ENCODE results near the gene NCF1.
"Not testable (repeated sequence)": the region's sequence is repeated elsewhere in the genome, so short reads cannot be mapped to it uniquely, and the experiment has no call there.

DNA sequence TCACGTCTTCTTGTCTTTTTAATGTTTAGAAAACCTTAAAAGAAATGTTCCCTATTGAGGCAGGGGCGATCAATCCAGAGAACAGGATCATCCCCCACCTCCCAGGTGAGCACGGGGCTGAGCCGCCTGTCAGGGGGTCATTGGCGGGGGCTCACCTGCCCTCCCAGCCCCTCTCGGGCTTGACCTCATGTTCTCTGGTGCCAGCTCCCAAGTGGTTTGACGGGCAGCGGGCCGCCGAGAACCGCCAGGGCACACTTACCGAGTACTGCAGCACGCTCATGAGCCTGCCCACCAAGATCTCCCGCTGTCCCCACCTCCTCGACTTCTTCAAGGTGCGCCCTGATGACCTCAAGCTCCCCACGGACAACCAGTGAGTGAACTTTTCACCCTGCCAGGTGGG is 5.2 kb downstream of the NCF1 start:
- not testable (repeated sequence) for TF ChIP-seq POLR2A (IDR thresholded peaks at IDR 0.05; ENCODE audit: control extremely low read depth in 1 of 2, low read depth in 2 of 2, low read length in 2 of 2); POLR2AphosphoS5 (IDR thresholded peaks at IDR 0.05; ENCODE audit: low read depth, low read length); TAF1 (IDR thresholded peaks at IDR 0.05; ENCODE audit: low read depth, low read length)
